Ammon's horn (tissue), 1 donor: ENCODE data around the gene GRID2.

Experiments used
- DNase-seq: peaks from one replicate; pipeline ENCODE4 v3.0.0-alpha.2; 2016; ENCODE audit warnings: low spot score

Gene GRID2

GRCh38 chr4:92524131-92524530 lies 220.4 kb downstream of the GRID2 start:
- DNase-seq: no peak

- DNase-seq: no peak
These were observed 224.8 kb downstream of the GRID2 start for GRCh38 chr4:92528541-92528940.

DNA sequence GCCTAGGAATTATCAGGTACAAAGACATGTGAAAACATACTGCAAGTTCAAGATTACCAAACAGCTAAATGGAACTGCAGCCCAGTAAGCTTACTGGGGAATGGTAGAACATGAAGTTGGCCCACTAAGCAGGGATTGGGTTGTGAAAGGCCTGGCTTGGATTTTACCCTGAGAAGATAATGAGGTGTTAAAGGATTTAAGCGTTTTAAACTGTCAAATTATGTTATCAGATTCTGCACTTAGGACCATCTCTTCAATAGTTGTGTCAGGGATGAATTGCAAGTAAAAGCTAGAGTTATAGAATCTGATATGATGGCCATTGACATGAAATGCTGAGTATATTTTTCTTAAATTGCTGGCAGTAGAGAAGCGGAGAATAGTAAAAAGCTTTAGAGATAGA lies 225.7 kb downstream of the GRID2 start:
- no peak for DNase-seq

DNA sequence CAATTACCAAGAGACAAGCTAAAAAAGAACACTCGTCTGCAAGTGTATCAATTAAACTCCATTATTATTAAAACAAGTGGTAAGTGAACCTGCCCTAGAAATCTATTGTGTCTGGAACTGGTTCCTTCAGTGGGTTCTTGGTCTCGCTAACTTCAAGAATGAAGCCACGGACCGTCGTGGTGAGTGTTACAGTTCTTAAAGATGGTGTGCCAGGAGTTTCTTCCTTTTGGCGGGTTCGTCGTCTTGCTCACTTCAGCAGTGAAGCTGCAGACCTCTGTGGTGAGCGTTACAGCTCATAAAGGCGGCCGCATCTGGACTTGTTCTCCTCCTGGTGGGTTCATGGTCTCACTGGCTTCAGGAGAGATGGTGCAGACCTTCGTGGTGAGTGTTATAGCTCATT lies 231.8 kb downstream of the GRID2 start:
- no peak for DNase-seq

DNA sequence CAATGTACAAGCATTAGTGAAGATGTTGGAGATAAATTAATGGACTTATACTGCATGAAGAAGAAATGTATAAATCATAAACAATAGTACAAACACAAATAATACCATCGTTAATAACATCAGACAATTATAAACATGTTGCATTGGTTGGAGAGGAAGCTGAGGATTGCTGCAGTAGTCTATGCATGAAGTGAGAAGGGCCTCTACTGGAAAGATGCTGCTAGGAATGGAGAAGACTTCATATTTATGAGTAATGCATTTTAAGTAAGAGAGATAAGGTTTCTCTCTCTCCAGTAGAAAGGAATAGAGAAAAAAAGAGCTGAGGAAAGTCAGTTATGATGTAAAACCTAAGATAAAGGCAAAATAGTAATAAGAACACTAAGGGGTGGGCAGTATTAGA lies 247.8 kb downstream of the GRID2 start:
- peak; percentile 30 for DNase-seq

- peak; percentile 44 for DNase-seq
These were observed 262.5 kb downstream of the GRID2 start for GRCh38 chr4:92566269-92566668.

DNA sequence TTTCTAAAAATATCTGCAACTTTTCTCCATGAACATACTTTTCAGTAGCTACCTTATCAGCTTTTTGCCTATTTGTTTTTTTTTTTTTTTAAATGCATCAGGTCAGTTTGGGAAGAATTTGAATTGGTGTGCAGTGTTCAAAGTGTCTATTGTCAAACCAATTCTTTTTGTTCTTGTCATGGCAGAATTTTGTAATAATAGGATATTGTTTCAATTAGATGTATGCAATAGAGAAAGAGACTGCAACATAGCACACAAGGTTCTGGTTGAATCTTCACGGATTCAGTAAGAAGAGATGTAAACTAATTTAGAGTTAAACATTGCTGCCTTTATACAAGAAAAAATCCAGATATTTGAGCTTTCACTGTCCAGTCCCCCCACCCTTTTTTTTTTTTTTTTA lies 277.1 kb downstream of the GRID2 start:
- DNase-seq: peak; percentile 20

DNA sequence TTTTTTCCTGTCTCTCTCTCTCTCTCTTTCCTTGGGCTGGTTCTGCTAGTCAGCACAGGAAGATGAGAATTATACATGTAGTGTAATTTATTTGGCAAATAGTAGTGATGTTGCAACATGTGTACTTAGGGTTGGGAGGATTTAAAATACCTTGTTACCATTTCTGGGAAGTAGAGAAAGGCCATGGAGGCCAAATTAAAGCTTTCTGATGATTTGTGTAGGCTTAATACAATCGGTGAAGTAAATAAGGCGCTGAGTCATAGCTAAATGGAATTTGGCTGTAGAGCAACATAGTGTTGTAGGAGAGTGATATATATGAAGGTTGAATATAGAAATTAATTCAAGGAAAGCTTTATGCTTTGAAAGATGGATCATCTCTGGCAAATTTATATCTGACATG lies 295.3 kb downstream of the GRID2 start:
- DNase-seq: no peak

DNA sequence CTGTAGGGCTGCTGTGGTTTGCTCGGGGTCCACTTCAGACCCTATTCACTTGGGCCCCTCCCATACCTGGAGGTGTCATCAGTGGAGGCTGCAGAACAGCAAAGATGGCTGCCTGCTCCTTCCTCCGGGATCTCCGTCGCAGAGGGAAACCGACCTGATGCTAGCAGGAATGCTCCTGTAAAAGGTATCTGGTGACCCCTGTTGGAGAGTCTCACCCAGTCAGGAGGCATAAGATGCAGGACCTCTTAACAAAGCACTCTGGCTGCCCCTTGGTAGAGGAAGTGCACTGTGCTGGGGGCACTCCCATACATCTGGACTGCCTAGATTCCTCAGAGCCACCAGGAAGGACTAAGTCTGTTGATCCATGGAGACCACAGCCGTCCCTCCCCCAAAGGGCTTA lies 296.9 kb downstream of the GRID2 start:
- no peak for DNase-seq

DNA sequence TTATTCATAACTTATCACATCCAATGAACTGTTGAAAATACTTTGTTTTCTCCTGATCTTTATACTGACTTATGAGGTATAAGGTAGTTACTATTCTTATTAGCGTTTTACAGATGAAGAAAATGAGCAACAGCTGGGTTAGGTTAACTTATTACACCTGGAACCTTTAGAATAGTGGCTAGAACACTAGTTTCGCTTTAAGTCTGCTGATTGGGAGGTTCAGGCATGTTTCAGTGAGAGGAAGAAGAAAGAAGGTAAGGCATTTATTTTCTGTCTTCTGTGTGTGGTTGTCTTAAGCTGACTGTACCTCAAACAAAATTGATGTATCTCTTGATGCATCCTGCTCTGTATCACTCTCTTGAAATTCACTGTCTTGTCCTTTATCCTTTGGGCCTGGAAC lies 302.5 kb downstream of the GRID2 start:
- no peak for DNase-seq

DNA sequence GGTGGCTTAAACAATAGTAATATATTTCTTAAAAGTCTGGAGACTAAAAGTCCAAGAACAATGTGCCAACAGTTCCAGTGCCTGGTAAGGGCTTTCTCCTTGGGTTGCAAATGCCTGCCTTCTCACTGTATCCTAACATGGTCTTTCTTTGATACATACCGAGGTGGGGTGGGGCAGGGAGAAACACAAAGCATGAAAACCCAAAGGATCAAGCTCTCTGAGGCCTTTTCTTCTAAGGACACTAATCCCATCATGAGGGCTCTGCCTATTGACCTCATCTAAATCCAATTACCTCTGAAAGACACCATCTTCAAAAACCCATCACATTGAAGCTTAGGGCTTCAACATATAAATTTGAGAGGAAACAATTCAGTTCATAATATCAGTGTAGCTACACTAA lies 311.3 kb downstream of the GRID2 start:
- DNase-seq: no peak

DNA sequence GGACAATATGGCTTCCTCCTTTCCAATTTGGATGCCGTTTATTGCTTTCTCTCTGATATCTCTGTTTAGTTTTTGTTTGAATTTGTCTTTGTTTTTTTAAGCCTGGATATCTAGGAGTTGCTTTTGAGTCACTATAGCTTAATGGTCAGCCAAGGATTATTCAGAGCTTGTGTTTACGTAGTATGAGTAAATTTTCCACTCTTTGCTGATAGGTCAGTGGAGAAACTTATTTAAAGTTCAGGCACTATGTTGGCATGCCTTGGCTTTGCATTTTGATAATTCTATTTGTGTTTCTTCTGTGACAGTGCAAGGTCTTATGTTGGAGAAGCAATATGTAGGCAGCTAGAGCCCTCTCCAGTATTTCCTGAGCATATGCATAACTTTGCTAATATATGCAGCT lies 315.2 kb downstream of the GRID2 start:
- no peak for DNase-seq

DNA sequence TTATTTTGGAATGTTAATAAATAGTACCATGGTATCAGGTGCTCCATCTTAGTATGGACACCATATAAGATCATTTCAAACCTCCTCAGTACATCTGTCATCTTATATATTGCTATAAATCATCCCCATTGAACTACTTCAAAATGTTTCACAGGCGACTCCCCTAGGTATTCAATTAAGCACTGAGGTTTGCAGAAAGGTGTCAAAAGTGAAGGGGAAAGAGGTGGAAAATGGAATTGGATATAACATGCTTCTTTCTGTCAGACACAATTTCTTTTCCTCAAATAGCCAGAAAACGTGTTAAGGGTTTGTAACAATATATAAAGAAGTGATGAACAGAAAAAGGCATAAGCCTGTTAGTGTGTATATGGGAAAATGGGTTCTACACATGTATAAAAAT lies 325.5 kb downstream of the GRID2 start:
- no peak for DNase-seq

- peak; percentile 48 for DNase-seq
These were observed 331.1 kb downstream of the GRID2 start for GRCh38 chr4:92634882-92635281.

- DNase-seq: peak; percentile 46
These were observed 332.5 kb downstream of the GRID2 start for GRCh38 chr4:92636038-92636806.

- DNase-seq: no peak
These were observed 337.6 kb downstream of the GRID2 start for GRCh38 chr4:92641409-92641808.

- DNase-seq: no peak
These were observed 343.1 kb downstream of the GRID2 start for GRCh38 chr4:92646826-92647225.

DNA sequence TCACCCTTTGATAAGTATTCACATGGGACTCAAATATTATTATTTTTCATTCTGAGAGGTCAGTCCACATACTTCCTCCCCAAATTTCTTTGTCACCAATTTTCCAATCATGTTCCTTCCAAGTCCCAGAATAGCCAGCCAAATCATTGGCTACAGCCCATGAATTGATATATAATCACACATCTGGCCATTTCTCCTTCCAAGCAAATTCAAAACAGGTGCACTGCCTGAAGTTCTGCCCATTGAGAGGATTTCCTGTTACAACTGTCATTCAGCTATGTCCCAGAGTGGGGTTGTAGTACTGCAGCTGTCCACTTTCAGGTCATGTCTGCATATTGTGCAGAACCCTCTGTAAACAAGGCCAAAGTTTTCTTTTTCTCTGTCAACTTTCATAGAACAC lies 347.8 kb downstream of the GRID2 start:
- DNase-seq: no peak

- DNase-seq: no peak
These were observed 350.3 kb downstream of the GRID2 start for GRCh38 chr4:92654084-92654483.

GRCh38 chr4:92657695-92658094 lies 353.9 kb downstream of the GRID2 start:
- no peak for DNase-seq

GRCh38 chr4:92658318-92658717 lies 354.6 kb downstream of the GRID2 start:
- no peak for DNase-seq

GRCh38 chr4:92677805-92678204 lies 374.0 kb downstream of the GRID2 start:
- no peak for DNase-seq

- DNase-seq: no peak
These were observed 374.5 kb downstream of the GRID2 start for GRCh38 chr4:92678292-92678691.

DNA sequence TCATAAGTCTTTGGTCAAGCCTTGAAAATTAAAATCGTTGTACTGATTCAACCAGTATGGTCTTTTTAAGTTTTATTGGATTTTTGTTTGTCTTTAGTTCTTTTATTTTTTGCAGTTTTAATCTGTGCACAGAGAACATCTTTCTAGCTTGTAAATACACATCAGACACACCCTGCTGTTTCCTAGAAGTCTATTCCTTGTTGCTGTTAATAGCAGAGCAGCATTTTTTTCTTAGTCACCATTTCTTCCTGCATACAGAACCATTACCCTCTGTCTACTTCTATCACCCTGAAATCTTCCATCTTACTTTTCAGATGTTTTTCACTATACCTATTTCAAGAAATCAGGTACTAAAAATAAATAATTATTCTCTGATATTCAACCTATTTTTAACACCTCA lies 375.4 kb downstream of the GRID2 start:
- no peak for DNase-seq
